OCI-LY7 (cell line): ENCODE data around the gene SLC35B3.

Source experiments
- EZH2phosphoT487 ChIP-seq: fragments of 200-600 bp; sonication (generic); IDR thresholded peaks from 2 replicates; pipeline ENCODE4 v1.6.1; 2018; ENCODE audit warnings: low read depth, borderline replicate concordance, mild to moderate bottlenecking, mixed run types, antibody characterized with exemption, low read length, moderate library complexity, mixed read lengths
- TF ChIP-seq, protein P1 (sequence below): fragments of 200-600 bp; sonication (generic); conservative IDR thresholded peaks from 2 replicates; pipeline ENCODE4 v1.5.1; 2014; ENCODE audit warnings: mild to moderate bottlenecking, antibody characterized with exemption, low read length, moderate library complexity, mixed read lengths

DNA sequence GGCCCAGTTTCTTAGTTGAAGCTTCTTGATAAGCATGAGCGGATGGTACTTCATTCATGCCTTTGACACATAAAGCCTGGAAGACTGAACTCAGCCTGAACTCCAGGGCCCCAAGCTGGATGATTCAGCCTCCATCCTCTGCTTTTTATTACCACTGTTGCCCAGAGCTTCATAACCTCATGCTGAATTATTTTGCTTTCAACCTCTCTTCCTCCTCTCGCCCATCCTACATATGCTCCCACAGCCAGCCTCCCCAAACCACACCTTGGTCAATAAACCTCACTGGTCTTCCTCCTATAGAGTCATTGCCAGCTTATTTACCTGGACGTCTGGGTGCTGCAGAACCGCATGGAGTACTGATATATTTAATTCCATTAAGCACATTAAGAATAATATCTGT is 59.4 kb downstream of the SLC35B3 start:
- TF ChIP-seq, protein P1, sequence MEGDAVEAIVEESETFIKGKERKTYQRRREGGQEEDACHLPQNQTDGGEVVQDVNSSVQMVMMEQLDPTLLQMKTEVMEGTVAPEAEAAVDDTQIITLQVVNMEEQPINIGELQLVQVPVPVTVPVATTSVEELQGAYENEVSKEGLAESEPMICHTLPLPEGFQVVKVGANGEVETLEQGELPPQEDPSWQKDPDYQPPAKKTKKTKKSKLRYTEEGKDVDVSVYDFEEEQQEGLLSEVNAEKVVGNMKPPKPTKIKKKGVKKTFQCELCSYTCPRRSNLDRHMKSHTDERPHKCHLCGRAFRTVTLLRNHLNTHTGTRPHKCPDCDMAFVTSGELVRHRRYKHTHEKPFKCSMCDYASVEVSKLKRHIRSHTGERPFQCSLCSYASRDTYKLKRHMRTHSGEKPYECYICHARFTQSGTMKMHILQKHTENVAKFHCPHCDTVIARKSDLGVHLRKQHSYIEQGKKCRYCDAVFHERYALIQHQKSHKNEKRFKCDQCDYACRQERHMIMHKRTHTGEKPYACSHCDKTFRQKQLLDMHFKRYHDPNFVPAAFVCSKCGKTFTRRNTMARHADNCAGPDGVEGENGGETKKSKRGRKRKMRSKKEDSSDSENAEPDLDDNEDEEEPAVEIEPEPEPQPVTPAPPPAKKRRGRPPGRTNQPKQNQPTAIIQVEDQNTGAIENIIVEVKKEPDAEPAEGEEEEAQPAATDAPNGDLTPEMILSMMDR, result no peak
- TF ChIP-seq EZH2phosphoT487, result no peak
